Tibial nerve (tissue), 4 donors: ENCODE results near the gene NCAM2.

Experiments
- EP300 ChIP-seq, 2 donors: sonication (generic); formaldehyde crosslinking; IDR thresholded peaks; one replicate each; pipeline ENCODE4 v1.6.1; 2017; ENCODE audit warnings: antibody characterized with exemption in 2 of 2, mild to moderate bottlenecking in 1 of 2
- POLR2A ChIP-seq, 2 donors: fragments of 450-650 bp; IDR thresholded peaks; one replicate each; pipeline ENCODE4 v1.6.1; 2017; ENCODE audit warnings: antibody characterized with exemption in 2 of 2, mild to moderate bottlenecking in 2 of 2, moderate library complexity in 2 of 2
- TF ChIP-seq, protein P1 (sequence below), 5 experiments: fragments of 200-600 bp in 3 of 5; fragments of 450-650 bp in 2 of 5; sonication (generic) in 3 of 5; IDR thresholded peaks; one replicate each; pipeline ENCODE4 v1.5.1; 2016 to 2019; ENCODE audit warnings: antibody characterized with exemption in 5 of 5, mild to moderate bottlenecking in 3 of 5, moderate library complexity in 2 of 5

DNA sequence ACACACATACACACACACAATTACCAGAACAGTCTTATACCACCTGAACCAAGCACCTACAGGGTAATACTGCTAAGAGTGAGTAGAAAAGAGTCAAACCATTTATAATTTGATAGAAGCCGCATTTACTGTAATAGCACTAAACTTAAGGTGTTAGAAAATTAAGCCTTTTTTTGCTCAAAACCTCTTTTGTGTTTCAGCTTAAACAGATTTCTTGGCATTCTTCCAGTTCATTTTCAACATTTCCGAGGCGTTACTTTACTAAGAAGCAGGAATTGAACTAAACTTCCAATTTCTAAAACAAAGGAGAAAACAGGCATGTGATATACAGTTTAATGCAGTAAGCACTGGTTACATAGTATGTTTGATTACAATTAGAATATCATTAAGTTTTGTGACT lies 387.2 kb downstream of the NCAM2 start:
- TF ChIP-seq EP300 (IDR thresholded peaks at IDR 0.05) = no peak
- TF ChIP-seq, protein P1, sequence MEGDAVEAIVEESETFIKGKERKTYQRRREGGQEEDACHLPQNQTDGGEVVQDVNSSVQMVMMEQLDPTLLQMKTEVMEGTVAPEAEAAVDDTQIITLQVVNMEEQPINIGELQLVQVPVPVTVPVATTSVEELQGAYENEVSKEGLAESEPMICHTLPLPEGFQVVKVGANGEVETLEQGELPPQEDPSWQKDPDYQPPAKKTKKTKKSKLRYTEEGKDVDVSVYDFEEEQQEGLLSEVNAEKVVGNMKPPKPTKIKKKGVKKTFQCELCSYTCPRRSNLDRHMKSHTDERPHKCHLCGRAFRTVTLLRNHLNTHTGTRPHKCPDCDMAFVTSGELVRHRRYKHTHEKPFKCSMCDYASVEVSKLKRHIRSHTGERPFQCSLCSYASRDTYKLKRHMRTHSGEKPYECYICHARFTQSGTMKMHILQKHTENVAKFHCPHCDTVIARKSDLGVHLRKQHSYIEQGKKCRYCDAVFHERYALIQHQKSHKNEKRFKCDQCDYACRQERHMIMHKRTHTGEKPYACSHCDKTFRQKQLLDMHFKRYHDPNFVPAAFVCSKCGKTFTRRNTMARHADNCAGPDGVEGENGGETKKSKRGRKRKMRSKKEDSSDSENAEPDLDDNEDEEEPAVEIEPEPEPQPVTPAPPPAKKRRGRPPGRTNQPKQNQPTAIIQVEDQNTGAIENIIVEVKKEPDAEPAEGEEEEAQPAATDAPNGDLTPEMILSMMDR (IDR thresholded peaks at IDR 0.05) = no peak
- no peak for TF ChIP-seq POLR2A (IDR thresholded peaks at IDR 0.05)
